Suprapubic skin (tissue), 4 donors: Measurements from ENCODE around the gene CA5B. TPM values are rescaled to one million over a fixed set of nuclear protein-coding genes. Genes with fewer than 3 reads are reported as not detected.
"Not testable (repeated sequence)": the region's sequence is repeated elsewhere in the genome, so short reads cannot be mapped to it uniquely, and the experiment has no call there.

Experiments used
- DNase-seq, 2 donors: peaks; one replicate each; pipeline ENCODE4 v3.0.0-alpha.2; 2019; ENCODE audit warnings: low spot score in 2 of 2
- H3K27ac ChIP-seq: fragments of 200-600 bp; sonication (generic); one replicate; pipeline ENCODE4 v1.5.1; 2019
- H3K27me3 ChIP-seq: fragments of 200-600 bp; sonication (generic); one replicate; pipeline ENCODE4 v1.5.1; 2019
- H3K36me3 ChIP-seq: fragments of 200-600 bp; sonication (generic); one replicate; pipeline ENCODE4 v1.5.1; 2019
- H3K4me1 ChIP-seq: fragments of 200-600 bp; sonication (generic); one replicate; pipeline ENCODE4 v1.5.1; 2019
- H3K4me3 ChIP-seq: fragments of 200-600 bp; sonication (generic); one replicate; pipeline ENCODE4 v1.5.1; 2019; ENCODE audit warnings: mild to moderate bottlenecking
- H3K9me3 ChIP-seq: fragments of 200-600 bp; sonication (generic); one replicate; pipeline ENCODE4 v1.5.1; 2019
- CTCF ChIP-seq, 2 donors: fragments of 200-600 bp in 1 of 2; fragments of 450-650 bp in 1 of 2; sonication (generic) in 1 of 2; IDR thresholded peaks; one replicate each; pipeline ENCODE4 v1.5.1; 2016 to 2019; ENCODE audit warnings: antibody characterized with exemption in 2 of 2, mild to moderate bottlenecking in 1 of 2, moderate library complexity in 1 of 2
- EP300 ChIP-seq: sonication (generic); formaldehyde crosslinking; IDR thresholded peaks from one replicate; pipeline ENCODE4 v1.6.1; 2017; ENCODE audit warnings: antibody characterized with exemption
- POLR2A ChIP-seq, 2 donors: fragments of 450-650 bp; IDR thresholded peaks; one replicate each; pipeline ENCODE4 v1.6.1; 2017; ENCODE audit warnings: antibody characterized with exemption in 2 of 2, mild to moderate bottlenecking in 2 of 2, moderate library complexity in 2 of 2
- POLR2AphosphoS5 ChIP-seq, 3 donors: sonication (generic); formaldehyde crosslinking; IDR thresholded peaks; one replicate each; pipeline ENCODE4 v1.6.1; 2017; ENCODE audit warnings: antibody characterized with exemption in 3 of 3
- WGBS: methylation state at CpG from one replicate; pipeline ENCODE4 v1.1.5; 2018; 5-methylcytosine and 5-hydroxymethylcytosine counted together
- total RNA-seq, 4 donors: library from RNA; depleted of rRNA; stranded (reverse); fragments of >200 nt; gene quantifications; one replicate each; pipeline ENCODE4 v1.1.0, GENCODE V29; 2016

CA5B gene
- total RNA-seq, 4 donors from 2014 or later = 6.8 to 32.3 (median 7.9) TPM

GRCh38 chrX:15745179-15745578 lies 7.1 kb downstream of the CA5B start:
- no peak for DNase-seq
- H3K4me1 ChIP-seq = peaks cover 4% of the 10 kb centered on the region
- TF ChIP-seq POLR2A (IDR thresholded peaks at IDR 0.05) (no peak), CTCF (IDR thresholded peaks at IDR 0.05) (no peak), POLR2AphosphoS5 (IDR thresholded peaks at IDR 0.05) (no peak), EP300 (no peak)
- no peak overlapping the region for H3K27ac ChIP-seq
- no peak overlapping the region for H3K4me3 ChIP-seq
- H3K9me3 ChIP-seq = no peaks in the 10 kb centered on the region
- 88% methylated on average over 4 of the region's 4 CpGs for WGBS
- no peaks in the 10 kb centered on the region for H3K27me3 ChIP-seq
- no peaks in the 10 kb centered on the region for H3K36me3 ChIP-seq

GRCh38 chrX:15746651-15747050 lies 8.6 kb downstream of the CA5B start:
- DNase-seq, H3K9me3 ChIP-seq, H3K27me3 ChIP-seq, H3K27ac ChIP-seq, H3K4me3 ChIP-seq, H3K36me3 ChIP-seq: not testable (repeated sequence)
- H3K4me1 ChIP-seq = peaks cover 12% of the 10 kb centered on the region
- 76% methylated on average over 6 of the region's 6 CpGs for WGBS

- no peaks in the 10 kb centered on the region for H3K27me3 ChIP-seq
- no peak for DNase-seq
- H3K27ac ChIP-seq = no peak overlapping the region
- peaks cover 12% of the 10 kb centered on the region for H3K4me1 ChIP-seq
- H3K4me3 ChIP-seq = no peak overlapping the region
- no peaks in the 10 kb centered on the region for H3K36me3 ChIP-seq
- 88% methylated on average over 13 of the region's 13 CpGs for WGBS
- TF ChIP-seq EP300 = no peak
- no peak for TF ChIP-seq POLR2AphosphoS5 (IDR thresholded peaks at IDR 0.05)
- no peak for TF ChIP-seq CTCF (IDR thresholded peaks at IDR 0.05)
- TF ChIP-seq POLR2A (IDR thresholded peaks at IDR 0.05) = no peak
- no peaks in the 10 kb centered on the region for H3K9me3 ChIP-seq
These were observed 9.6 kb downstream of the CA5B start for GRCh38 chrX:15747626-15748173.

- no peak for DNase-seq
- H3K27me3 ChIP-seq = no peaks in the 10 kb centered on the region
- H3K4me1 ChIP-seq = peaks cover 12% of the 10 kb centered on the region
- no peaks in the 10 kb centered on the region for H3K36me3 ChIP-seq
- no peak overlapping the region for H3K4me3 ChIP-seq
- TF ChIP-seq CTCF (IDR thresholded peaks at IDR 0.05) (no peak), POLR2AphosphoS5 (IDR thresholded peaks at IDR 0.05) (no peak), POLR2A (IDR thresholded peaks at IDR 0.05) (no peak), EP300 (no peak)
- H3K9me3 ChIP-seq = no peaks in the 10 kb centered on the region
- WGBS = 91% methylated on average over 3 of the region's 3 CpGs
- H3K27ac ChIP-seq = peak overlapping the region; percentile 82
These were observed 10.8 kb downstream of the CA5B start for GRCh38 chrX:15748841-15749240.

- TF ChIP-seq POLR2A (IDR thresholded peaks at IDR 0.05) (no peak), CTCF (IDR thresholded peaks at IDR 0.05) (no peak), EP300 (no peak), POLR2AphosphoS5 (IDR thresholded peaks at IDR 0.05) (no peak)
- Histone ChIP-seq H3K4me3 (no peak overlapping the region), H3K9me3 (no peaks in the 10 kb centered on the region), H3K27ac (peak overlapping the region; percentile 82), H3K4me1 (peaks cover 12% of the 10 kb centered on the region), H3K36me3 (no peaks in the 10 kb centered on the region), H3K27me3 (no peaks in the 10 kb centered on the region)
- WGBS = 49% methylated on average over 7 of the region's 7 CpGs
- no peak for DNase-seq
These were observed 11.9 kb downstream of the CA5B start for GRCh38 chrX:15749642-15750610.
